Nephron (organoid): ENCODE data around the gene MTUS2.
"Not testable (repeated sequence)": the region's sequence is repeated elsewhere in the genome, so short reads cannot be mapped to it uniquely, and the experiment has no call there.

ENCODE experiments used
- H3K27ac Mint-ChIP-seq, 3 experiments: 2 replicates each; pipeline ENCODE4 v1.8.0; 2020; ENCODE audit warnings: mixed read lengths in 3 of 3, mild to moderate bottlenecking in 2 of 3, moderate library complexity in 1 of 3
- H3K27me3 Mint-ChIP-seq: 2 replicates; pipeline ENCODE4 v1.8.0; 2021; ENCODE audit warnings: low read depth, mild to moderate bottlenecking, moderate library complexity, mixed read lengths
- H3K36me3 Mint-ChIP-seq: 2 replicates; pipeline ENCODE4 v1.8.0; 2020; ENCODE audit warnings: low read depth, mixed read lengths
- H3K4me1 Mint-ChIP-seq: 2 replicates; pipeline ENCODE4 v1.8.0; 2020; ENCODE audit warnings: mixed read lengths
- H3K4me3 Mint-ChIP-seq, 3 experiments: 2 replicates each; pipeline ENCODE4 v1.8.0; 2020; ENCODE audit warnings: mild to moderate bottlenecking in 3 of 3, mixed read lengths in 3 of 3, moderate library complexity in 2 of 3
- H3K9me3 Mint-ChIP-seq: 2 replicates; pipeline ENCODE4 v1.8.0; 2020; ENCODE audit warnings: mixed read lengths
- CTCF ChIP-seq, 3 experiments: fragments of 200-600 bp; sonication (generic); IDR thresholded peaks; one replicate each; pipeline ENCODE4 v1.5.0; 2021; ENCODE audit warnings: antibody characterized with exemption in 3 of 3; ENCODE audit not compliant: unreplicated experiment in 3 of 3

MTUS2 gene

GRCh38 chr13:29386246-29386645, 566.1 kb downstream of the MTUS2 start:
- no peaks in the 10 kb centered on the region for H3K9me3 Mint-ChIP-seq
- TF ChIP-seq CTCF (IDR thresholded peaks at IDR 0.05; ENCODE audit: unreplicated experiment in 3 of 3): no peak
- no peak overlapping the region for H3K4me3 Mint-ChIP-seq
- H3K27me3 Mint-ChIP-seq: peaks cover 3% of the 10 kb centered on the region
- no peaks in the 10 kb centered on the region for H3K4me1 Mint-ChIP-seq
- H3K36me3 Mint-ChIP-seq: no peaks in the 10 kb centered on the region
- H3K27ac Mint-ChIP-seq: no peak overlapping the region

GRCh38 chr13:29390598-29390997, 570.5 kb downstream of the MTUS2 start:
- not testable (repeated sequence) for H3K4me1 Mint-ChIP-seq, H3K9me3 Mint-ChIP-seq, H3K36me3 Mint-ChIP-seq, H3K4me3 Mint-ChIP-seq, H3K27ac Mint-ChIP-seq
- peaks cover 19% of the 10 kb centered on the region for H3K27me3 Mint-ChIP-seq

- H3K9me3 Mint-ChIP-seq: no peaks in the 10 kb centered on the region
- no peak overlapping the region for H3K27ac Mint-ChIP-seq
- H3K36me3 Mint-ChIP-seq: no peaks in the 10 kb centered on the region
- TF ChIP-seq CTCF (IDR thresholded peaks at IDR 0.05; ENCODE audit: unreplicated experiment in 3 of 3): no peak
- H3K27me3 Mint-ChIP-seq: peaks cover 27% of the 10 kb centered on the region
- no peaks in the 10 kb centered on the region for H3K4me1 Mint-ChIP-seq
- no peak overlapping the region for H3K4me3 Mint-ChIP-seq
These were observed 576.3 kb downstream of the MTUS2 start for GRCh38 chr13:29396446-29396845.

- H3K27me3 Mint-ChIP-seq: peaks cover 24% of the 10 kb centered on the region
- no peak overlapping the region for H3K4me3 Mint-ChIP-seq
- H3K9me3 Mint-ChIP-seq: no peaks in the 10 kb centered on the region
- no peak for TF ChIP-seq CTCF (IDR thresholded peaks at IDR 0.05; ENCODE audit: unreplicated experiment in 3 of 3)
- H3K4me1 Mint-ChIP-seq: peaks cover 3% of the 10 kb centered on the region
- H3K36me3 Mint-ChIP-seq: no peaks in the 10 kb centered on the region
- H3K27ac Mint-ChIP-seq: no peak overlapping the region
These were observed 577.1 kb downstream of the MTUS2 start for GRCh38 chr13:29397265-29397664.

GRCh38 chr13:29402166-29402636, 582.1 kb downstream of the MTUS2 start:
- peak overlapping the region in 2 of 3 experiments; percentile 2 to 5 for H3K27ac Mint-ChIP-seq
- TF ChIP-seq CTCF (IDR thresholded peaks at IDR 0.05; ENCODE audit: unreplicated experiment in 3 of 3): no peak
- peaks cover 6% of the 10 kb centered on the region for H3K4me1 Mint-ChIP-seq
- H3K27me3 Mint-ChIP-seq: peaks cover 8% of the 10 kb centered on the region
- no peaks in the 10 kb centered on the region for H3K9me3 Mint-ChIP-seq
- peak overlapping the region in 1 of 3 experiments; percentile 9 for H3K4me3 Mint-ChIP-seq
- no peaks in the 10 kb centered on the region for H3K36me3 Mint-ChIP-seq

- no peak for TF ChIP-seq CTCF (IDR thresholded peaks at IDR 0.05; ENCODE audit: unreplicated experiment in 3 of 3)
- no peaks in the 10 kb centered on the region for H3K9me3 Mint-ChIP-seq
- peaks cover 6% of the 10 kb centered on the region for H3K4me1 Mint-ChIP-seq
- H3K36me3 Mint-ChIP-seq: no peaks in the 10 kb centered on the region
- no peaks in the 10 kb centered on the region for H3K27me3 Mint-ChIP-seq
- no peak overlapping the region for H3K4me3 Mint-ChIP-seq
- H3K27ac Mint-ChIP-seq: no peak overlapping the region
These were observed 585.3 kb downstream of the MTUS2 start for GRCh38 chr13:29405401-29405800.
